GM18505 (cell line): ENCODE data around the gene CEBPZOS.

Source experiments
- ATAC-seq: cut with Tn5 transposase; IDR thresholded peaks from one replicate; pipeline ENCODE4 v1.9.1; 2021; ENCODE audit not compliant: unreplicated experiment
- POLR2A ChIP-seq: IDR thresholded peaks from 4 replicates; pipeline ENCODE4 v1.6.1; 2011; ENCODE audit warnings: borderline replicate concordance; ENCODE audit not compliant: insufficient read depth, insufficient read length; ENCODE audit errors: extremely low read depth

Gene CEBPZOS

DNA sequence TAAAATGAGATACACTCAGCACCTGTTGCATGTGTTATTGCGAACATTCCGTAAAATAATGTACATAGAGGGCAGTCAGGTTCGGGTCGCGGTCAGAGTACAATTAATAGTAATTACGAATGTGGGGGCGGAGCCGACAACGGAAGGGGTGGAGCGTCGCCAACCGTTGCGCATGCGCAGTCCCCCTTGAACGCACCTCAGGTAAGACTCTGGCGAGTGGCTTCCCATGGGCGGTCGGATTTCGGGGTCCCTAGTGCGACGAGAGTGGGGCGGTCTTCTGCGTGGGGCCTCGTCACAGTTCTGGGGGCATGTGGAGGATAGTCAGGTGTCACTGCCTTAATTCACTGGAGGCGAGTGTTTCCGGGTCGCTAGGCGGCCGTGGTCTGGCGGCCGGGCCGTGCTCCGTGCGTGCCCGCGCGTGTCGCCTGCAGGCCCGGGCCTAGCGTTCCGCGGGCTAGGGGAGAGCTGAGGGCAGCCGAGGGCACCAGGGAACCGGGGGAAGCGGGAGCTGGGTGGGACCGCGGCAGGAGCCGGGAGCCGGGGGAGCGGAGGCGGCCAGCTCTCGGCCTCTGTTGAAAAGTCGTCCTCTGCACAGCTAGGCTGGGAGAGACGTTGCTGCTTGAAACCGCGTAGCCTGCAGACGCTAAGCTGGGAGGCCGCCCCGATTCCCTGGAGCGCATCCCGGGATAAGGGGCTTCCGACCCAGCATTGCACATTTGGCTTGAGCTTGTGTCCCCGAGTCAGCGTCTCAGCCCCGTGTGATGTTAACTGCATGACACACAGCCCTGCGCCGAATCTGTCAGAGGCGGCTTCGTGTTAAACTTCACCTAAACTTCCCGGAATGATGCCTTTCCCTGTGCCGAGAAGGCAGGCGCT lies at the start of gene CEBPZOS:
Gene CEBPZOS, plus strand, starts transcription at position 177 of the 876 bp plus-strand sequence. CDS start 3,209 bp downstream, outside the sequence.
- ATAC-seq, result peak; percentile 80
- TF ChIP-seq POLR2A, result peak; percentile 83

DNA sequence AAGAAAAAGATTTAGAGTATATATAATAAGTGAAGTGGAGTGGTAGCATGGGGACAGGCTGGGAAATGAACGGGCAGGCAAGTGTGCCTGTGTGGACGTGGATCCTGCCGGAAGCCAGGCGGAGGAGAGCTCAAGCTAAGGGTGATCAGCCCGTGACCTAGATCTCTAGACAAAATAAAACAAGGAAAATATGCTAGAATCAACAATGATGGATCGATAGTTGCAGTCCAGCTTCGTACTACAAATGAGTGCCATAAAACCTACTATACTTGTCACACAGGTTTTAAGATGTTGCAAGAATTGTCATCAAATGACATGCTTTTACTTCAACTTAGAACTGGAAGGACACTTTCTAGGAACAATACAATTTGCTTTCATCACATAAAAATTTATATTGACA lies 48.0 kb upstream of the CEBPZOS start:
- TF ChIP-seq POLR2A, result no peak
- no peak for ATAC-seq

DNA sequence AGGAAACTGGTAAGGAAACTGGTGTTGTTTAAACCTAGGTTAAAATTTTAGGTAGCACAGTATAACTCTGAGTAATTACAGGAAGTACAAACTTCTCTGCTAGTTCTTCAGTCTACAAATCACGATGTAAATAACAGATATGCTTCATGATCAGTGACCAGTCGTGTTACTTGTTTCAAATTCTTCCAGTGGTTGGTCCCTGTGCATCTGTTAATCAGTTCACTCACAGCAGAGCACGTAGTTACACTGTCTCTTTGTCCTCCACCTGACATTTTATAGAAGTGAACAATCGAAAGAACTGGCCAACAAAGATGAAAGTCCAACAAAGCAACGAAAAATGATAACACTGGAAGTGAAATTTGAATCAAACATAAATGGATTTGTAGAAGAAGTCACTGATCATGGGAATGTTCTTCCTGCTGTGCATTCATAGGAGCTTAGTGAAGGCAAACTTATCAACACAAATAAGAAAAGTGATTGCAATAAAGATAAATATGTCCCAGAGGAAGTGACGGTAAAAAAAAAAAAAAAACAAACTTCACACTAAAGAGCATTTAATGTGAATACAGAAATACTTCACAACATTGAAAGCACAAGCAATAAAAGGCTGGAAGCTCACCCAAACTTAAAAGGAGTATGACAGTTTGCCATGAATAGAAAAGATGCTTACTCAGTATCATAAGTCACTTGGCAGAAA lies 46.5 kb upstream of the CEBPZOS start:
- ATAC-seq, result no peak
- no peak for TF ChIP-seq POLR2A

DNA sequence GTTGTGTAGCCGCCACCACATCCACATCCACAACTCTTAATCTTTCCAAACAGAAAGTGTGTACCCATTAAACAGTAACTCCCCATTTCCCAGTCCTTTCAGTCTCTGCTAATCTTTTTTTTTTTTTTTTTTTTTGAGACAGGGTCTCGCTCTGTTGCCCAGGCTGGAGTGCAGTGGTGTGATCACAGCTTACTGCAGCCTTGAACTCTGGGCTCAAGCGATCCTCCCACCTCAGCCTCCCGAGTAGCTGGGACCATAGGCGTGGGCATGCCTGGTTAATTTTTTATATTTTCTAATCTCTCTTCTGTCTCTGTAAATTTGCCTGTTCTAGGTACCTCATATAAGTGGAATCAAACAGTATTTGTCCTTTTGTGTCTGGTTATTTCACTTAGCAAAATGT lies 43.1 kb upstream of the CEBPZOS start:
- TF ChIP-seq POLR2A, result no peak
- ATAC-seq, result no peak

GRCh38 chr2:37154785-37155184 lies 41.5 kb upstream of the CEBPZOS start:
- no peak for ATAC-seq
- no peak for TF ChIP-seq POLR2A

DNA sequence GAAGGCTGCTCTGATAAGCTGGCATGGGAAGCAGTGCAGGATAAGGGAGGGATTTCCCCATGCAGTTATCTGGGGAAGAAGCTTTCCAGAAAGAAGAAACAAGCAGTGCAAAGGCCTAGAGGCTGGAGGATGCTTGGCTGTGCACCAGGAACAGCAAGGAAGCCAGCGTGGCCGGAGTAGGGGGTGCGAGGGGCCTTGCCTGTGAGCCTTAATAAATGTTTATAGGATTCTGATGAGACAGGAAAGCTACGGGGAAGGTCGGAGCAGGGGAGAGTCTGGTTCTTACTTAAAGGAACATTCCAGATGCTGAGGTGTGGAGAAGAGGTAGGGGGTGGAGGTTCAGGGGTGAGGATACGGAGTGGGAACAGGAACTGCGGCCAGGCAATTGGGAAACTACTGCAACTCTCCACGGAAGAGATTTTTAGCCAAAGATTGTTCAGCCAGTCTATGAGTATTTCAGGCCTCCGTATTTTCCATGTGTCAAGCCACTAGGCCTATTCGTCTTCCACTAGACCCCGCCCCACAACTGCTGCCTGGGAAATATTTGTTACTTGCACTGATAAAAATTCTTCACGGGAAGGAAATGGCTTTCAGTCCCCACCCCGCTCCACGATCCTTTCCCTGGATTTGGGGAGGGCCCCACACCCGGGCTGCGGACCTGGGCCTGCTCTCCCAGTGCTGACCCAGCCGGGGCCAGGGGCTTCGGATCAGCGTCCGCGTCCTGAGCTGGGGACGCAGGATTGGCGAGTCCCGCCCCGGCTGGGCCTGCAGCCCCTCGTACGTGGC lies 40.0 kb upstream of the CEBPZOS start:
- ATAC-seq, result peak; percentile 34

DNA sequence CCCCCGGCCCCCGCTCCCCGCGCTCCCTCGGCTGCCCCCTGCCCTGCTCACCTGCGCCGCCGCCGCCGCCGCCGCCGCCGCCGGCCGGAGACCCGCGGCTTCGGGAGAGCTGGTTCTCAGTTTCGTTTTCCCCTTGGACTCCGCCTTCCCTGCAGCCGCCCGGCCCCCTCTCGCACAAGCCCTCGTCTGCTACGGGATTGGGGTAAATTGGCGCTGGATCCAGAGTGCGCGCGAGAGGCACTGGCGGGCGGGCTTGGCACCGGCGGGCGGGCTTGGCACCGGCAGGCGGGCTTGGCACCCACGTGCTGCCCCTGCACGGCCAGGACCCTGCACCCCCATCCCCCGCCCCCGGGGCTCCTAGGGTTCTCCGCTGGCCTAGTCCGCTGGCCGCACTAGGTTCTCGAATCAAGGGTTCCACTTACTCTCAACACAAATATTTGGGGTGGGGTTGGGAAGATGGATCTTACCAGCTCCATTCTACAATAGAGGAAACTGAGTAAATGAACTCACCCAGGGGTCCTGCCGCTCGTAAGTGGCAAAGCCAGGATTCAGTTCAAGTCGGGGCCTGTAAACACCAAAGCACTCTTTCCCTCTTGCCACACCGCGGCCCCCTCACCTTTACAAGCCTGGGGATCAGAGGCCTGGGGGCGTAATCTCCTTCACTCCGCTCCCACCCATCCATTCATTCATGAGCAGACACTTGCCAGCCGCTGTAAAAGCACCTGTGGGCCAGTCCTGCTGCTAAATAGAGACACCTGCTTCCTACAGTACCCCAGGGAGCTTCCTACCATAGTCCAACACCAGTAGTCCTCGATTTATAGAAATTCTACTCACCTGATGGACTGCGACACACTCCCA lies 39.2 kb upstream of the CEBPZOS start, which contains the start of gene EIF2AK2:
Gene EIF2AK2, minus strand, starts transcription at position 124 of the 858 bp plus-strand sequence. CDS start 9,174 bp downstream, outside the sequence.
- peak; percentile 72 for TF ChIP-seq POLR2A
- peak; percentile 82 for ATAC-seq

More for the DNA sequence above, 40.0 kb upstream of the CEBPZOS start:
- TF ChIP-seq POLR2A, result no peak

GRCh38 chr2:37164757-37165156 lies 31.5 kb upstream of the CEBPZOS start:
- ATAC-seq, result no peak
- TF ChIP-seq POLR2A, result no peak

DNA sequence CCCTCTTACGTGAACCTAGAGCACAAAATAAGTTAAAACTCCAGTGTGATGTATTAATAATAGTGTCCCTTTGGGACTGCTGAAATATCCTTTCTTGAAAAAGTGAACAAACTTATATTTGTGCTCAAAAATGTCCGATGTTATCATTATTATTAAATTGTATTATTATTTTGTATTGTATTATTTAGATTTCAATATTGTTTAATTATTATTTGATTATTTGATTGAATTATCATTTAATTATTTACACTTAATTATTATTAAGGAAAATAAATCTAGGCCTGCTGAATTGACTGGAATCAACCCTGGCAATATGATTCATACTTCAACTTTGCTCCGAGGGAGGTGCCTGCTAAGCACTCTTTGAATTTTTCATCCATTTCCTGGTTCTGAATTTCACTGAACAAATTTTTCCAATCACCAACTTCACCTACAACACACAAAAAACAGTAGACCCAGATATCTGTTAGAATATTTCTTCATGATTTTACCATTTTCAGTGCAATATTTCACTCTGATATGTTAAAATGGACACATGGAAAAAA lies 28.6 kb upstream of the CEBPZOS start:
- ATAC-seq, result no peak
- no peak for TF ChIP-seq POLR2A

- ATAC-seq, result no peak
These were observed 27.9 kb upstream of the CEBPZOS start for GRCh38 chr2:37168217-37168981.

DNA sequence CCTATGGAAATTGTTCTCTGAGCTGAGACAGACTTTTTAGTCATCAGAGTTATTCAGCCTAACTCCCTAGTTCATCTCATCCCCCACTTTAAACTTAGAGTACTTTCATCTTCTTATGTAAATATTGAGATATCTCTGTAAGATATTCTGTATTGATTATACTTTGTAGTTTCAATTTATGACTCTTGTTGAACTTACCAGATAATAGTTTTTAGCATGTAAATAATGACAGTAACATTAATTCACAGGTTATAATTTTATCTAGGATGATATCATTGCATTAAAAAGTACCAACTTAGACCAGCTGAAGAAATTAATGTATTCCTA lies 24.7 kb upstream of the CEBPZOS start:
- no peak for TF ChIP-seq POLR2A
- no peak for ATAC-seq

More at GRCh38 chr2:37168217-37168981, 27.9 kb upstream of the CEBPZOS start:
- TF ChIP-seq POLR2A, result no peak
